Ammon's horn (tissue), 1 donor: ENCODE results near the gene AFMID.
A peak's percentile ranks its signal among the peaks of the same experiment; 100 is the strongest.
"Not testable (repeated sequence)": the region's sequence is repeated elsewhere in the genome, so short reads cannot be mapped to it uniquely, and the experiment has no call there.

ENCODE experiments used
- DNase-seq: peaks from one replicate; pipeline ENCODE4 v3.0.0-alpha.2; 2016; ENCODE audit warnings: low spot score

Gene AFMID

GRCh38 chr17:78154903-78155811, 32.0 kb upstream of the AFMID start:
- DNase-seq: no peak

DNA sequence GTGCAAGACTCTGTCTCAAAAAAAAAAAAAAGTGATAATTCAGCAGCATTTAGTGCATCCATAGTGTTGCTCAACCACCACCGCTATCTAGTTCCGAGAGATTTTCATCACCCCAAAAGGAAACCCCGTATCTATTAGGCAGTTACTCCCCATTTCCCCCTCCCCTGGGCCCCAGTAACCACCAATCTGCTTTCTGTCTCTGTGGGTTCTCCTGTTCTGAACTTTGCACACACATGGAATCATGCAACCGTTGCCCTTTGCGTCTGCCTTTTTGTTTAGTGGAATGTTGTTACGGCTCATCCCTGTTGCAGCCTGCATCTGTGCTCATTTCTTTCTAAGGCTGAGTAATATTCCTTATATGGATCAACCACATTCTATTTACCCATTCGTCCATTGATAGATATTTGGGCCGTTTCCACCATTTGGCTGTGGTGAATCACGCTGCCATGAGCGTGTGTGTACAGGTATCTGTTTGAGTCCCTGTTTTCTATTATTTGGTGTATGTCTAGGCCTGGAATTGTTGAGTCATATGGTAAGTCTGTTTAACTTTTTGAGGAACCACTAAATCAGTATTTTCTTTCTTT, 27.5 kb upstream of the AFMID start:
- no peak for DNase-seq

DNA sequence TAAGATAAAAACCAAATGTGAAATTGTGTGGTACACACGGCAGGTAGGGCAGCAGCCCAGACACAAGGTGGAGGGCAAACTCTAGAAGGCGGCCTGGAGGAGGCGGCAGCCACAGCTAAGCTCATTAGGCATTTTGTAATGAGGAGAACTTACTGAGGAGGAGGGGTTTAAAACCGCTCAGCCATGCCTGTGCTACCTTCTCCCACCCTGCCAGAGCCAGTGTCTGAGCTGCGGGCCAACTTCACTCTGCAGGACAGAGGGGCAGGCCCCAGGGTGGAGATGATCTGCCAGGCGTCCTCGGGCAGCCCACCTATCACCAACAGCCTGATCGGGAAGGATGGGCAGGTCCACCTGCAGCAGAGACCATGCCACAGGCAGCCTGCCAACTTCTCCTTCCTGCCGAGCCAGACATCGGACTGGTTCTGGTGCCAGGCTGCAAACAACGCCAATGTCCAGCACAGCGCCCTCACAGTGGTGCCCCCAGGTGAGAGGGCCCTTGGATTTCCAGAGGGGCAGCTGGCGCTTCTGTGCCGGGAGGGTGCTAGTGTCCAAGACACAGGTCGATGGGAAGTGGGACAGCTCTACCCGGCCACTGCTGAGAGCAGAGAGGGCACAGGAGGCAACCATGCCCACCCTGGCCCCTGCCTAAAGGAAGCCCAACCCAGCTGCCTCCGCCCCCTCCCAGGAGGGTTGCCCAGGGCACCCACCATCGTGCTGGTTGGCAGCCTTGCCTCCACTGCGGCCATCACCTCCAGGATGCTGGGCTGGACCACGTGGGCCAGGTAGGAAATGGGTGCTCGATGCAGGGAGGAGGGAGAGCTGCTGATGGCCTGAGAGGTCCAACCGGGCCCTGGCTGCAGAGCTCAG, 23.0 kb upstream of the AFMID start:
- no peak for DNase-seq

- DNase-seq: no peak
Observed at GRCh38 chr17:78164748-78165607, 22.2 kb upstream of the AFMID start.

GRCh38 chr17:78166416-78166815, 20.7 kb upstream of the AFMID start:
- DNase-seq: no peak

GRCh38 chr17:78168242-78168902, 18.8 kb upstream of the AFMID start, which contains the start of gene SYNGR2:
Gene SYNGR2, plus strand, starts transcription at chr17:78168581. Its CDS starts 36 bp downstream, at chr17:78168617.
- DNase-seq: peak; percentile 82

DNA sequence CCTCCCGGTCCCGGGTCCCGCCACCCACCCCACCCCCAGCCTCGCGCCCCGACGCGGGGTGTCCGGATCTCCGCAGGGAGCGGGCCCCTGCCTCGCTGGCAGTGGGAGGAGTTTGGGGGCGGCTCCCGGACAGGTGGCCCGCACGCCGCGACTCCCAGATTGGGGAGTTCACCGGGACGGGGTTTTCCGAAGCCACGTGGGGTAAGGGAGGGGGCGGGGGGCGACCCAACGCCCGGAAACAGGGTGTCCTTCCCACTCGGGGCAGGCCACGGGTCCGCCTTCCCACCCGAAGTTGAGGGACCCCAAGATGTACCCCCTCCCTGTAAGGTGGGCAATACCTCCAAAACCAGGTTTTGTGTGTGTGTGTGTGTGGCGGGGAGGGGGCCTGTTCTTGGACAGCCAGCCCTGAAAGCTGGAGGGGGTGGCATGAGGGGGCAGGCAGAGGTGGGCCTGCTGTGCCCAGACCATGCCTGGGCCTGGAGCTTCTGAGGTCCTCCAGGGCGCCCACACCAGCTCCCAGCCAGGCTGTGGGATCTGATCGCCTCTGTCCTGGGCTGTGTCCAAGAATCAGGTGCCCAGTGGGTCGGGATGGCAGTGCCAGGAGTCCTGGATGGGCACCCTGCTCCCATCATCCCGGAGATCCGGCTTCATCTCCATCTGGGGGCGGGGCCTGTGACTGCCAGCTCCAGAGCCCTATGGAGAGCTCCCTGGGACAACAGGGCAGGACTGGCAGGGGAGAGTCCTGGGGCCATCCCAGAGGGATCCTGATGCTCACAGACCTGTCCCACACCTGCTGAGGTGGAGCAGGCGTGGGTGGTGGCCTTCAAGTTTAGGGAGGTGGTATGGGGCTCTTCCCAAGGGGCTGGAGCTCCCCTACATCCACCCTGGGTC, 18.0 kb upstream of the AFMID start:
- peak; percentile 60 for DNase-seq

- no peak for DNase-seq
Observed at GRCh38 chr17:78170692-78171590, 16.2 kb upstream of the AFMID start.

DNA sequence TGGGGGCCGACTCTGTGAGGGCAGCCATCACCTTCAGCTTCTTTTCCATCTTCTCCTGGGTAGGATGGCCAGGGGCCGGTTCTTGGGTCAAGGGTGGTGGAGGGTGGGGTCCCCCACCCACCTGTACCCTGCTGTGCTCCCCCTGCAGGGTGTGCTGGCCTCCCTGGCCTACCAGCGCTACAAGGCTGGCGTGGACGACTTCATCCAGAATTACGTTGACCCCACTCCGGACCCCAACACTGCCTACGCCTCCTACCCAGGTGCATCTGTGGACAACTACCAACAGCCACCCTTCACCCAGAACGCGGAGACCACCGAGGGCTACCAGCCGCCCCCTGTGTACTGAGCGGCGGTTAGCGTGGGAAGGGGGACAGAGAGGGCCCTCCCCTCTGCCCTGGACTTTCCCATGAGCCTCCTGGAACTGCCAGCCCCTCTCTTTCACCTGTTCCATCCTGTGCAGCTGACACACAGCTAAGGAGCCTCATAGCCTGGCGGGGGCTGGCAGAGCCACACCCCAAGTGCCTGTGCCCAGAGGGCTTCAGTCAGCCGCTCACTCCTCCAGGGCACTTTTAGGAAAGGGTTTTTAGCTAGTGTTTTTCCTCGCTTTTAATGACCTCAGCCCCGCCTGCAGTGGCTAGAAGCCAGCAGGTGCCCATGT, 15.4 kb upstream of the AFMID start:
- not testable (repeated sequence) for DNase-seq

DNA sequence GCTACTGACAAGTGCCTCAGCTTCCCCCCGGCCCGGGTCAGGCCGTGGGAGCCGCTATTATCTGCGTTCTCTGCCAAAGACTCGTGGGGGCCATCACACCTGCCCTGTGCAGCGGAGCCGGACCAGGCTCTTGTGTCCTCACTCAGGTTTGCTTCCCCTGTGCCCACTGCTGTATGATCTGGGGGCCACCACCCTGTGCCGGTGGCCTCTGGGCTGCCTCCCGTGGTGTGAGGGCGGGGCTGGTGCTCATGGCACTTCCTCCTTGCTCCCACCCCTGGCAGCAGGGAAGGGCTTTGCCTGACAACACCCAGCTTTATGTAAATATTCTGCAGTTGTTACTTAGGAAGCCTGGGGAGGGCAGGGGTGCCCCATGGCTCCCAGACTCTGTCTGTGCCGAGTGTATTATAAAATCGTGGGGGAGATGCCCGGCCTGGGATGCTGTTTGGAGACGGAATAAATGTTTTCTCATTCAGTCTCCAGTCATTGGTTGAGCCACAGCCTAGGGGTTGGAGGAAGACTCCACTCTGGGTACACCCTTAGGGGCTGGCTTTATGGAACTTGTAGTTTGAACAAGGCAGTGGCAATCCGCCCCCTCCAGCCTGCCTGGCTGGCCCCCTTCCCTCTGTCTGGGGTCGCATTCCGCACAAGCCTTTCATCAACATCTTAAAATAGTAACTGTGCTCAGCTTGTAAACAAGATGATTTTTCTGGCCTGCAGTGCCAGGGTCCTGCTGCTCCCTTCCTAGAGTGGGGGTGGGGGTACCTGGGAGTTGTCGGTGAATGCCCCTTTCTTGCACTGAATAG, 14.7 kb upstream of the AFMID start:
- DNase-seq: no peak

- DNase-seq: no peak
Observed at GRCh38 chr17:78173097-78173715, 14.0 kb upstream of the AFMID start.

GRCh38 chr17:78174346-78174869, 12.8 kb upstream of the AFMID start:
- DNase-seq: peak; percentile 92

DNA sequence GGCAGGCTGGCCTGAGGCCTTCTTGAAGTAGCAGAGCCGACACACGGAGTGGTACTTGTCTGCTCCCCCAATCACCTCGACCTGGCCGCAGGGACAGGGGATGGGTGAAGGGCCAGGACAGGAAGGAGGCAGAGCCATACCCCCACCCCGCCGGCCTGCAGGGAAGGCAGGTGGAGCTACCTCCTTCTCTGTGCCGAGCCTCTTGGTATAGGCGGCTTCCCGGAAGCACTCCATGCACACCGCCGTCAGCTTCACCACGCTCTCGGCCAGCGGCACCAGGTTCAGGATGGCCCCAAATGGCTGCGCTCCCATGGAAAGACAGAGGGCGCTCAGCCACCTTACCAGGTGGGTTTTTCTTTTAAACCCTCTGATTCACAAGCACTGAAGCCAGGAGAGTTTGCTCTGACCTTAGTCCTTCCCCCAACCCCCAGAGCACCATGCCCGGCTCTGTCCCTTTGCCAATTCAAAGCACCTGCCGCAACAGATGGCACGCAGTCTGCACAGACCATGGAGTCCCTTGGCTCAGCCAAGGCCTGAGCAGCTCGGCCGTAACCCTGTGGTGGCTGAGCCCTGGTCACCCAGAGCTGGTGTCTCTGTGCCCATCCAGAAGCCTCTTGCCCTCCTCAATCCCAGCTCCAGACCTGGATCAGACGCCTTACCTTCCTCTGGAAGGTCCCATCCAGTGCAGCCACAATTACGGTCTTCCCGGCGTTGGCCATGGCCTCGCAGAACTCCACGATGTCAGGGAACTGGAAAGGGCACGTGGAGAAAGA, 12.1 kb upstream of the AFMID start:
- DNase-seq: no peak

DNA sequence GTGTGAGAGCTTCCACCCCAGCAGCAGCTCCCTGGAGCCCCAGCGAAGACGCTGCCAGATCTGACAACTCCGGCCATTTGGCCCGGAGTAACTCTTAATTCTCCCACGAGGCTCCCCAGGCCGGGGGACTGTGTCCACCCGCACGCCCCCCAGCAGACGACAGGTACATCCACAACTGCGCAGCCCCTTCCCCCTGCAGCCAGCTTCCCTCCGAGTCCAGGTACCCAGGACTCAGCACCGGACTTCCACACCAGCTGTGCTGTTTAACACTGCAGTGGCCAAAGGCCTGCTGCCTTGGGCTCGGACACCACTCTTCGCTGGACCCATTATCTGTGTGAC, 11.6 kb upstream of the AFMID start:
- DNase-seq: no peak

GRCh38 chr17:78176548-78177025, 10.6 kb upstream of the AFMID start:
- peak; percentile 78 for DNase-seq

DNA sequence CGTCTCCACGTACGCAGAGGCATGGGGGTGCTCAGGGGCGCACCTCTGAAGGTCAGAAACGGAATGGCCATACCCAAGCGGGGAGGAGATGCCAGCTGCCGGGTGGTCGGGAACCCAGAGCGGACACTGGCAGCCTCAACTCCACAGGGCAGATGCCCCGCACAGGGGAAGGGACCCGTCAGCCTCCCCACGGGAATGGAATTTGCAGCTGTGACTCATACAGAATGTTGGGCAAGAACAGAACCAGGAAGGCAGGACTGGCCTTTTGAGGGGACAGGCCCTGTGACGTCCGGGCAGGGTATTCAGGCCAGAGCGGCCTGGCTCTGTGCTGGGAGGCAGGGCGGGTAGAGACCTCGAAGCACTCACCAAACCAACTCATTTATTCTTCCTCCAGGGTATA, 7.8 kb upstream of the AFMID start:
- DNase-seq: no peak
